K562 (cell line): ENCODE results near the gene SAE1. TPM values are rescaled to one million over a fixed set of nuclear protein-coding genes. Genes with fewer than 3 reads are reported as not detected.

Experiments
- CEBPG ChIP-seq, 3 experiments: fragments of 200-800 bp in 1 of 3; sonication (Bioruptor generic) in 1 of 3; sonication (generic) in 1 of 3; formaldehyde crosslinking in 1 of 3; IDR thresholded peaks in 2 of 3; conservative IDR thresholded peaks in 1 of 3; 2 replicates each; pipeline versions ENCODE4 v1.6.1 to v1.8.0; 2016 to 2022; ENCODE audit warnings: missing compliant biosample characterization in 2 of 3, missing genetic modification characterization in 2 of 3, mild to moderate bottlenecking in 1 of 3, missing genetic modification reagents in 1 of 3
- CREB1 ChIP-seq, 2 experiments: sonication (generic) in 1 of 2; formaldehyde crosslinking in 1 of 2; IDR thresholded peaks; 2 replicates each; pipeline versions ENCODE4 v1.6.1 to v1.8.0; 2012 to 2022; ENCODE audit warnings: inconsistent platforms in 1 of 2, mild to moderate bottlenecking in 1 of 2, missing genetic modification reagents in 1 of 2, moderate library complexity in 1 of 2
- CREBBP ChIP-seq: IDR thresholded peaks from one replicate; pipeline ENCODE4 v1.6.1; 2012; ENCODE audit warnings: low read depth, mild to moderate bottlenecking, control low read depth, inconsistent platforms, low read length
- HMG20A ChIP-seq: fragments of 450-650 bp; formaldehyde crosslinking; conservative IDR thresholded peaks from 2 replicates; pipeline ENCODE4 v1.4.0; 2020; ENCODE audit warnings: mild to moderate bottlenecking, mixed read lengths
- JUN ChIP-seq, 2 experiments: sonication (generic) in 1 of 2; formaldehyde crosslinking in 1 of 2; IDR thresholded peaks; 2 replicates each; pipeline versions ENCODE4 v1.6.1 to v1.8.0; 2012 to 2022; ENCODE audit warnings: borderline replicate concordance in 2 of 2, mild to moderate bottlenecking in 2 of 2, improper control_type of control experiment in 1 of 2, low read depth in 1 of 2, low read length in 1 of 2, missing genetic modification reagents in 1 of 2
- NELFE ChIP-seq: IDR thresholded peaks from 2 replicates; pipeline ENCODE4 v1.6.1; 2011; ENCODE audit warnings: mild to moderate bottlenecking; ENCODE audit not compliant: insufficient read depth, insufficient read length
- PHF20 ChIP-seq: fragments of 450-650 bp; IDR thresholded peaks from 2 replicates; pipeline ENCODE4 v1.6.1; 2018; ENCODE audit not compliant: partially characterized antibody
- PYGO2 ChIP-seq: fragments of 450-650 bp; IDR thresholded peaks from 2 replicates; pipeline ENCODE4 v1.6.1; 2016; ENCODE audit warnings: mild to moderate bottlenecking, missing genetic modification characterization, moderate library complexity, missing compliant biosample characterization
- RBBP5 ChIP-seq: fragments of 200-600 bp; sonication (generic); IDR thresholded peaks from 2 replicates; pipeline ENCODE4 v1.6.1; 2012; ENCODE audit warnings: borderline replicate concordance, mild to moderate bottlenecking, low read length, control low read depth, inconsistent platforms; ENCODE audit not compliant: insufficient read depth, poor library complexity, severe bottlenecking
- RBM39 ChIP-seq: fragments of 200-400 bp; formaldehyde crosslinking; optimal IDR thresholded peaks from 2 replicates; pipeline ENCODE3; 2018; ENCODE audit warnings: low read depth, low read length
- RCOR1 ChIP-seq, 2 experiments: IDR thresholded peaks; 2 replicates each; pipeline ENCODE4 v1.6.1; 2012; ENCODE audit warnings: low read depth in 2 of 2, low read length in 2 of 2, borderline replicate concordance in 1 of 2, improper control_type of control experiment in 1 of 2
- SRSF7 ChIP-seq: fragments of 200-400 bp; formaldehyde crosslinking; optimal IDR thresholded peaks from 2 replicates; pipeline ENCODE3; 2017; ENCODE audit warnings: mild to moderate bottlenecking, low read depth, low read length
- STAT5B ChIP-seq: fragments of 250-450 bp; sonication (Bioruptor Pico); IDR thresholded peaks from 2 replicates; pipeline ENCODE4 v1.8.0; 2021; ENCODE audit warnings: mild to moderate bottlenecking, inconsistent platforms
- SUPT5H ChIP-seq: fragments of 450-650 bp; IDR thresholded peaks from 2 replicates; pipeline ENCODE4 v1.6.1; 2016
- TSC22D4 ChIP-seq: fragments of 450-650 bp; IDR thresholded peaks from 2 replicates; pipeline ENCODE4 v1.6.1; 2016; ENCODE audit warnings: missing genetic modification characterization, missing biosample characterization, control low read depth
- ZEB2 ChIP-seq: fragments of 450-650 bp; IDR thresholded peaks from 2 replicates; pipeline ENCODE4 v1.6.1; 2016
- ZNF263 ChIP-seq: sonication (generic); formaldehyde crosslinking; IDR thresholded peaks from 2 replicates; pipeline ENCODE4 v1.8.0; 2022; ENCODE audit warnings: mild to moderate bottlenecking, missing genetic modification reagents, borderline replicate concordance
- ZNF316 ChIP-seq: fragments of 450-650 bp; IDR thresholded peaks from 2 replicates; pipeline ENCODE4 v1.6.1; 2016
- ZNF384 ChIP-seq: IDR thresholded peaks from 2 replicates; pipeline ENCODE4 v1.6.1; 2012; ENCODE audit warnings: low read depth, low read length, improper control_type of control experiment
- ZNF785 ChIP-seq: fragments of 250-450 bp; sonication (Bioruptor Pico); IDR thresholded peaks from 2 replicates; pipeline ENCODE4 v1.4.0; 2020; ENCODE audit warnings: mild to moderate bottlenecking
- polyA plus RNA-seq, 8 experiments: library from polyadenylated mRNA; depleted of rRNA in 4 of 8; stranded (reverse) in 5 of 8; unstranded in 3 of 8; fragments of >200 nt; fragmentation: Nextera tagmentation in 2 of 8; fragmentation: Illumina TruSeq in 1 of 8; extraction: Ambion mirVana in 2 of 8; extraction: Trizol in 1 of 8; gene quantifications; 2 replicates each; pipeline versions ENCODE4 v1.2.1 to v1.2.3, GENCODE V29; 2011 to 2014; ENCODE audit warnings: inconsistent platforms in 1 of 8, missing spikeins in 1 of 8
- total RNA-seq, 7 experiments: library from RNA; depleted of rRNA in 6 of 7; stranded (reverse); fragments of >200 nt in 6 of 7; fragmentation: Illumina TruSeq in 2 of 7; extraction: Trizol in 2 of 7; gene quantifications; 2 replicates each; pipeline versions ENCODE4 v1.2.1 to v1.2.3, GENCODE V29; 2011 to 2021; ENCODE audit warnings: low replicate concordance in 1 of 7
- TF ChIP-seq, protein P1 (sequence below), 2 experiments: fragments of 450-650 bp; IDR thresholded peaks; 2 replicates each; pipeline ENCODE4 v1.6.1; 2016
- TF ChIP-seq, protein P2 (sequence below): sonication (generic); formaldehyde crosslinking; IDR thresholded peaks from 2 replicates; pipeline ENCODE4 v1.8.1; 2023; ENCODE audit warnings: missing genetic modification reagents, mild to moderate bottlenecking, borderline replicate concordance

The SAE1 gene
- total and polyA plus RNA-seq, 9 of the 15 experiments (the other 6 are each of a cell fraction or from before 2014, with no cell fraction given): 82.8 to 299 (median 217) TPM

DNA sequence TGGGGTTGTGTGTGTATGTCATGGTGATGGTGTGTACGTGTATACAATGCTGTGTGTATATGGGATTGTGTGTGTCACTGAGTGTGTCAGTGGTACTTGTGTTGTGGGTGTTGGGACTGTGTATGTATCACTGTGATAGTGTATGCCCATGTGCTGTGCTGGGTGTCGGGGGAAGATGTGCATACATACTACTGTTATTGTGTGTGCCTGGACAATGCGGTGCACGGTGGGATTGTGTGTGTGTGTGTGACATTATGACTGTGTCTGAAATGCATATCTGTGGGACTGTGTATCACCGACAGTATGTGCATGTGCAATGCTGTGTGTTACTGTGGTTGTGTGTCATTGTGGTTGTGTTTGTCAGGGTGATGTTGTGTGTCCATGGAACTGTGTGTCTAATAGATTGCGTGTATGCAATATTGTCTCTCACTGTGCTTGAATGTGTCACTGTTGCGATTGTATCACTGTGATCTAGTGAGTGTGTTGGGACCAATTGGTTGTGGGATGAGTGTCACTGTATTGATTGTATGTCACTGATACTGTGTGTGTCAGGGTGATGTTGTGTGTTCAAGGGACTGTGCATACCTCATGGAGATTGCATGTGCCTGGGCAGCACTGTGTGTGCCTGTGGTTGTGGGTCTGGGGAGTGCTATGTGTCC lies 111.4 kb downstream of the SAE1 start (continued):
- TF ChIP-seq, protein P1, sequence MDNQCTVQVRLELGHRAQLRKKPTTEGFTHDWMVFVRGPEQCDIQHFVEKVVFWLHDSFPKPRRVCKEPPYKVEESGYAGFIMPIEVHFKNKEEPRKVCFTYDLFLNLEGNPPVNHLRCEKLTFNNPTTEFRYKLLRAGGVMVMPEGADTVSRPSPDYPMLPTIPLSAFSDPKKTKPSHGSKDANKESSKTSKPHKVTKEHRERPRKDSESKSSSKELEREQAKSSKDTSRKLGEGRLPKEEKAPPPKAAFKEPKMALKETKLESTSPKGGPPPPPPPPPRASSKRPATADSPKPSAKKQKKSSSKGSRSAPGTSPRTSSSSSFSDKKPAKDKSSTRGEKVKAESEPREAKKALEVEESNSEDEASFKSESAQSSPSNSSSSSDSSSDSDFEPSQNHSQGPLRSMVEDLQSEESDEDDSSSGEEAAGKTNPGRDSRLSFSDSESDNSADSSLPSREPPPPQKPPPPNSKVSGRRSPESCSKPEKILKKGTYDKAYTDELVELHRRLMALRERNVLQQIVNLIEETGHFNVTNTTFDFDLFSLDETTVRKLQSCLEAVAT (IDR thresholded peaks at IDR 0.05): no peak; a peak in 1 of 4 replicates
- TF ChIP-seq SUPT5H (no peak), ZEB2 (no peak), RCOR1 (IDR thresholded peaks at IDR 0.05; ENCODE audit: borderline replicate concordance in 1 of 2, low read depth in 2 of 2, low read length in 2 of 2) (no peak), SRSF7 (no peak), CEBPG (CRISPR knock-in tag; IDR thresholded peaks at IDR 0.05) (peak; percentile 50; the same call in 1 of the 2 replicates), CEBPG (tag; conservative IDR thresholded peaks at IDR 0.05 in 1 of 2, IDR thresholded peaks at IDR 0.05 in 1 of 2) (no peak), NELFE (no peak), JUN (IDR thresholded peaks at IDR 0.05; ENCODE audit: borderline replicate concordance, low read depth, low read length) (no peak), JUN (CRISPR knock-in tag; IDR thresholded peaks at IDR 0.05; ENCODE audit: borderline replicate concordance) (peak; percentile 38; the same call in 1 of the 2 replicates), ZNF316 (peak; percentile 0; the same call in 1 of the 2 replicates), TSC22D4 (tag) (no peak), PYGO2 (tag) (no peak), HMG20A (no peak), RBM39 (no peak), STAT5B (CRISPR knock-in tag) (no peak), RBBP5 (no peak), CREBBP (no peak), ZNF384 (no peak), ZNF263 (peak; percentile 32; the same call in 1 of the 2 replicates), PHF20 (peak; percentile 50), CREB1 (IDR thresholded peaks at IDR 0.05) (no peak), CREB1 (CRISPR knock-in tag; IDR thresholded peaks at IDR 0.05) (peak; percentile 44; the same call in 1 of the 2 replicates), ZNF785 (CRISPR knock-in tag) (no peak)
- TF ChIP-seq, protein P2, sequence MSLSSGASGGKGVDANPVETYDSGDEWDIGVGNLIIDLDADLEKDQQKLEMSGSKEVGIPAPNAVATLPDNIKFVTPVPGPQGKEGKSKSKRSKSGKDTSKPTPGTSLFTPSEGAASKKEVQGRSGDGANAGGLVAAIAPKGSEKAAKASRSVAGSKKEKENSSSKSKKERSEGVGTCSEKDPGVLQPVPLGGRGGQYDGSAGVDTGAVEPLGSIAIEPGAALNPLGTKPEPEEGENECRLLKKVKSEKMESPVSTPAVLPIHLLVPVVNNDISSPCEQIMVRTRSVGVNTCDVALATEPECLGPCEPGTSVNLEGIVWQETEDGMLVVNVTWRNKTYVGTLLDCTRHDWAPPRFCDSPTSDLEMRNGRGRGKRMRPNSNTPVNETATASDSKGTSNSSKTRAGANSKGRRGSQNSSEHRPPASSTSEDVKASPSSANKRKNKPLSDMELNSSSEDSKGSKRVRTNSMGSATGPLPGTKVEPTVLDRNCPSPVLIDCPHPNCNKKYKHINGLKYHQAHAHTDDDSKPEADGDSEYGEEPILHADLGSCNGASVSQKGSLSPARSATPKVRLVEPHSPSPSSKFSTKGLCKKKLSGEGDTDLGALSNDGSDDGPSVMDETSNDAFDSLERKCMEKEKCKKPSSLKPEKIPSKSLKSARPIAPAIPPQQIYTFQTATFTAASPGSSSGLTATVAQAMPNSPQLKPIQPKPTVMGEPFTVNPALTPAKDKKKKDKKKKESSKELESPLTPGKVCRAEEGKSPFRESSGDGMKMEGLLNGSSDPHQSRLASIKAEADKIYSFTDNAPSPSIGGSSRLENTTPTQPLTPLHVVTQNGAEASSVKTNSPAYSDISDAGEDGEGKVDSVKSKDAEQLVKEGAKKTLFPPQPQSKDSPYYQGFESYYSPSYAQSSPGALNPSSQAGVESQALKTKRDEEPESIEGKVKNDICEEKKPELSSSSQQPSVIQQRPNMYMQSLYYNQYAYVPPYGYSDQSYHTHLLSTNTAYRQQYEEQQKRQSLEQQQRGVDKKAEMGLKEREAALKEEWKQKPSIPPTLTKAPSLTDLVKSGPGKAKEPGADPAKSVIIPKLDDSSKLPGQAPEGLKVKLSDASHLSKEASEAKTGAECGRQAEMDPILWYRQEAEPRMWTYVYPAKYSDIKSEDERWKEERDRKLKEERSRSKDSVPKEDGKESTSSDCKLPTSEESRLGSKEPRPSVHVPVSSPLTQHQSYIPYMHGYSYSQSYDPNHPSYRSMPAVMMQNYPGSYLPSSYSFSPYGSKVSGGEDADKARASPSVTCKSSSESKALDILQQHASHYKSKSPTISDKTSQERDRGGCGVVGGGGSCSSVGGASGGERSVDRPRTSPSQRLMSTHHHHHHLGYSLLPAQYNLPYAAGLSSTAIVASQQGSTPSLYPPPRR (CRISPR knock-in tag): no peak
